ENCODE data around the gene PTPRK.
"Not testable (repeated sequence)": the region's sequence is repeated elsewhere in the genome, so short reads cannot be mapped to it uniquely, and the experiment has no call there.

The PTPRK gene

DNA sequence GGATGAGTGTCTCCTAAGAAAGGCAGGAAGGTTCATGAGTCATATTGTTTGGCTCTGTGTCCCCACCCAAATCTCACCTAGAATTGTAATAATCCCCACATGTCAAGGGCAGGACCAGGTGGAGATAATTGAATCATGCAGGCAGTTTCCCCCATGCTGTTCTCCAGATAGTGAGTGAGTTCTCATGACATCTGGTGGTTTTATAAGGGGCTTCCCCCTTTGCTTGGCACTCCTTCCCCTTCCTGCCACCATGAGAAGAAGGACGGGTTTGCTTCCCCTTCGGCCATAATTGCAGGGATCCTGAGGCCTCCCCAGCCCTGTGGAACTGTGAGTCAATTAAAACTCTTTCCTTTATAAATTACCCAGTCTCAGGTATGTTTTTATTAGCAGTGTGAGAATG lies 542.2 kb downstream of the PTPRK start:
- not testable (repeated sequence) for DNase-seq

DNA sequence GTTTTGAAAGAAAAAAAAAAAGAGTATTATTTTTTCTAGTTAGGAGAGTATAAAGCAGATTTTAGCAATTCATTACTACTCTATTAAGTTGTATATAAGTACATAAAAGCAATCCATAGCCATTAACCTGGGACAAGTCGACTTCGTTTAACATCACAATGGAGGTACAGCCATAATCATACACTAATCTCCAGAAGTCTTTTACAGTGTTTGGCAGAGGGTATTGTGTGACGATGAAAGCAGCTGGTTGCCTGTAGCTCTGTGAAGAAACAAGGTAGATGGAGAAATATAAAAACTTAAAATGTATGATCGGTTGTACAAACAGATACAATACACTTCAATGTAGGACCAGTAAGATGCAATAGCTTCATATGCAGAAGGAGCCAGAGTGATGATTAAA lies 543.6 kb downstream of the PTPRK start:
- DNase-seq: no peak

GRCh38 chr6:127976111-127976510 lies 544.3 kb downstream of the PTPRK start:
- DNase-seq: no peak

GRCh38 chr6:127972815-127973214 lies 547.6 kb downstream of the PTPRK start:
- no peak for DNase-seq

DNA sequence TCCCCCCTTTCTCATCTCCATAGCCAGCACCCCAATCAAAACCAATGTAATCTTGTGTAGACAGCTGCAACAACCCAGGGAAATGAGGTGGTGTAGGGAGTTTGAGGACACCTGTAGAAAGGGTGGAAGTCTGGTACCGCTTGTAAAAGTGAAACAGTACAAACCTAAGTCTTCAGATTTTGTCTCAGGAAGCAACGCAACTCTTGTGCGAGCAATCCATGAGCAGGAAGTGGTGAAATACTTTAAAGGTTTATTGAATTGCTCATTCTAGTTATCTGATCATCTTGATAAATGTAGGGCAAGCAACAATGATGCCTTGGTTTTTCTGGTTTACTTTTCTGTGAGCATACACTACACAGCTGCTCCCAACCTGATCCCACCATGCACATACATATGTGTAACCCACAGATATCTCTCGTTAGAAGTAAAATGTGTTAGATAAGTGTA lies 548.4 kb downstream of the PTPRK start:
- no peak for DNase-seq

GRCh38 chr6:127971386-127971785 lies 549.0 kb downstream of the PTPRK start:
- DNase-seq: no peak

DNA sequence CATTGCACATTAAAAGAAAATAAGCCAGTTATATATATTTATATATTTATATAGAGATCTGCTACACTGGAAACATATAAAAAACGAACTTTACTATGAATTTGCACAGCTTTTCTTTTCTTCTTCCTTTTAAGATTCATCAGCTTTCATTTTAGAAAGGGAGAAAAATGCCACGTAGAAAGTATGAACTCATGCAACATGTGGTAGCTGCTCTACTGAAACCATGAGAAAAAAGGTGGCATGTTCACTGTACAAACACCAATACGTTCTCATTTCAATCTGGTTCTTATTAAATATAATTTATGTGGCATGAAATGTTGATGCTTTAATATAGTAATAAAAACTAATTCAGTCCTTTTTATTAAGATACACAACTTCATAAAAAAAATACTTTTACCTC lies 550.7 kb downstream of the PTPRK start:
- no peak for DNase-seq

DNA sequence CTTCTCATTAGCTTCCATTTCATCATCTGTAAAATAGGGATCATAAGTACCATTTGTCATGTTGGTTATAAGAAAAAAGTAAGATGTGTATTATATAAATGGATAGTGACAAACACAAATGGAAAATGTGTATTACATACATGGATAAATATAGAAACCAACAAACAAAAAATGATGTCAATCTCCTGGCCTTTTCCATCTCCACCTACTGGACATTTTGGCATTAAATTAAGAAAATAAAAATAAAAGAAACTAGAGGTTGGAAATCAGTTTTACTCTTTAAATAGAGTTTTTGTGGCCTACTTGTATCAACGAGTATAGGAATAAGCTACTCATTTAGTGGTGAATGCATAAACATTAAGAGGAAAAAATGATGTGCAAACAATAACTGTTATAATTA lies 552.0 kb downstream of the PTPRK start:
- no peak for DNase-seq

DNA sequence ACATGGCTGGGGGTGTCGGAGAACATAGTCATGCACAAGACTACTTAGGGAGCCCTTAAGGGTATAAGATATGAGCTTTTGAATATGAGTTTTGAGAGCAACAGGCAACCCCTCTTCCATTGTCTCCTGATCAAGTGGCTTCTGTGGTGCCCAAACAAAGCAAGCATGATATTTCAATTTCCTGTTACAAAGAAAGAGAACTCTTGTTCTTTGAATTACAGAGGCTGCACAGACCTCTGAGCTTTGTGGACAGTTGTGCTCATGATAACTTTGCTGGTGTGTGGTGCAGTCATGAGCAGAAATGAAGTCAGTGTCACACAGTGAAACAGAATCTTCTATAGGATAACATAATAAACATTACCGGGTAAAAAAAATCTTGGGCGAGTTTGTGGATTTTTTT lies 552.7 kb downstream of the PTPRK start:
- DNase-seq: no peak

- DNase-seq: no peak
Observed at GRCh38 chr6:127966616-127967015, 553.8 kb downstream of the PTPRK start.

DNA sequence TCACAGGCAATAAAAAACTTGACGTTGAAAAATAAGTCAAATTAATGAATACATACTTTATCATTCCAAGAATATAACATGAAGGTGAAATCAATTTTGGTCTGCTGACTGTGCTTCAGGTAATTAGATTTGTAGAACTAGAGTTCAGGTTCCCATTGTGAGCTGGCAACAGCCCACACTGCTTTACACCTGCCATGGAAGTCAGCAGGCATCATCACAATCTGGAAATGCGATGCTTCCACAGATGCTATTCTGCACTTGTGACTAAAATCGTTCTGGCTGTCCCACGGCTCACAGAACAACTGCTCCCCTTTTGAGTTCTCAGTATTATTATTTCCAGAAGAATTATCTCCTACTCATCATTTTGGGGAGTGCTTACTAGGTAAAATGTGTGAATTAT lies 556.9 kb downstream of the PTPRK start:
- DNase-seq: no peak

DNA sequence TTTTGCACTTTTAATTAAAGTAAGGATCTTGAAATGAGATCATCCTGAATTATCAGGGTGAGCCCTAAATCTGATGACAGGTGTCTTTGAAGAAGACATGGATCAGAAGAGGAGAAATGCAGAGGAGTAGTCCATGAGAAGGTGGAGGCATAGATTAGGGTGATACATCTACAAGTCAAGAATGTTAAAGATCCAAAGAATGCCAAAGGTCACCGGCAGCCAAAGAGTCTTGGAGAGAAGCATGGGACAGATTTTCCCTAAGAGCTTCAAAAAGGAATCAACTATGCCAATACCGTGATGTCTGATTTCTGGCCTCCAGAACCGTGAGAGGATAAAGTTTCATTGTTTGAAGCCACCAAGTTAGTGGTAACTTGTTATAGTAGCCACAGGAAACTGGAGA lies 560.5 kb downstream of the PTPRK start:
- DNase-seq: no peak

GRCh38 chr6:127956956-127957355 lies 563.4 kb downstream of the PTPRK start:
- DNase-seq: no peak

GRCh38 chr6:127956260-127956888 lies 564.0 kb downstream of the PTPRK start:
- DNase-seq: no peak

DNA sequence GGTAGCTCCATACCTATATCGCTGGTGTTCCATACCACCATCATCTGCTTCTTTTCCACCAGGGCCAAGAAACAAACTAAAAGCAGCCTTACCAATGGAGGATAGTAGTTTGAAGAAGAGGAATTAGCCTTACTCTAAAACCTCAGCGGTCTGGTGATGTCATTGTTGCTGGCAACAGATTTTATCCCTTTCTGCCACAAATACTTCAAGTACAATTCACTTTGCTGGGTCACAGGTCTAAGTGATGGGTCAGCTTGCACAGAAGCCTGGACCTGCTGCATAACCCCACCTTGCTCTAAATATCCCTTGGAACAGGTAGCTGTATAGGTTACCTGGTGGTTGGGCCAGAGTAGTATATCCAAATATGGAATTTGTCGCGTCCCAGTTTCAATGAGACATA lies 566.3 kb downstream of the PTPRK start:
- DNase-seq: no peak

DNA sequence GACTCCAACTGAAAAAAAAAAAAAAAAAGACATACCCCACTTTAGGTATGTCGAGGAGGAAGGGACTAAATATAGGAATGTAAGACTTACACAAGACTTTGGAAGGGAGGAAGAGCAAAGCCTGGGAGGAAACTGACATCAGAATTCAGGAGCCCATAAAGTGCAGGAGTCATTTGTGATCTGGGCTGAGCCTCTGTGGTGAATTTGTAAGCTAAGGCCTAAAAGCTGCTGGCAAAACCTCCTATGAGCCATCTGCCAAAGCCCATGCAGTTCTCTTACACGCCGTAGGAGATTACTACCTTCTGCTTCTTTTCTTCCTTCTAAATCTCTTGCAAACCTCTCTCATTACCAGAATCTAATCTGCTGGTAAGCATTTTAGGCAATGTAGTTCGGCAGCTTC lies 567.6 kb downstream of the PTPRK start:
- DNase-seq: no peak

GRCh38 chr6:127952176-127952575 lies 568.2 kb downstream of the PTPRK start:
- no peak for DNase-seq

DNA sequence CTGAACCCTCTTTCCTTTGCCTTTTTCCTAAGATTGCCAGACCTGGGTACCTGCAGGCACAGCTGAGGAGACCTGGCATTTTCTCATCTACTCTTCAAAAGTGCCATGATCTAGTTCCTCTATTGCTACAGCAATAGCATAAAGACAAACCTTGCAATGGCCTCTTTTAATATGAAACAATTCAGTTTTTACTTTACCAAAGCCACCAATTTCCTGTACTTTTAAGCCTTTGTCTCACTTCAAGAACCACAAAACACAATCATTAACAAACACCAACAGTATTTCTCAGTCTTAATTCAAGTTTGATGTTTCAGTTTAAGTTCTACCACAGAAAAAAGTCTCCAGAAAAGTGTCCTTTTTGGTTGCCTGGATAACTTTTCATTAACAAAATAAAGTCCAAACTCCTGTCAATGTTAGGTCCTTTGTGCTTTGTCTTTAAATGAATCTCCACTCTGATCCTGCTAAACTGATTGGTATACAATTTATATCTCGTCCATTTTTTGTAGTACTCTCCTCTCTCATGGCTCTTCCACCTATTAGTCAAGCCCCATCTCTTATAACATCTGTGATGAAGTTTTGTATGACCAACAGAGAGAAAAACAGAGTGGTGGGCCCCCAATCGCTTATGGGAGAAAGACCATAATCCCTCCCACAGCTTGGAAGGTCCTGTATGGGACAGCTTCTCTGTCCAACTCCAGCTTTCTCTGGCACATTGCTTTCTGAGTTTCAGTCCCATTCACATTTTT lies 569.1 kb downstream of the PTPRK start:
- DNase-seq: no peak

- DNase-seq: no peak
Observed at GRCh38 chr6:127950566-127951145, 569.7 kb downstream of the PTPRK start.

GRCh38 chr6:127949251-127949650 lies 571.1 kb downstream of the PTPRK start:
- DNase-seq: no peak

DNA sequence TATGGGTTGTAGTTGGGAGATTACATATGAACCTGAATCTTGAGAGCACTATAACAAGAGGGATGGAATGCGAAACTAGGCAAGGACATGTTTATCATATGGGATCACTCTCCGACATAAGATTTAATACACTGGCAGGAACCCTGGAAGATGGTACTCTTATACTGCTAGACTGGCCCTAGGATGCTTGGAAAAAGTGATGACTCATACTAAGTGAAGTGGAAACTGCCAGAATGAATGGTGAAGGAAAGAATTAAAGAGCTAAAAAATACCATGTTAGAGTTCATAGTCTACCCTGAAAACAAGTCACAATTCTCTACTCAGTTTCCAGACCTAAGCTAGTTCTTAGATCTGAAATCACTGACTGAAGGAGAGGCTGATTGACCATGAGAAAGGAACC lies 574.0 kb downstream of the PTPRK start:
- no peak for DNase-seq

DNA sequence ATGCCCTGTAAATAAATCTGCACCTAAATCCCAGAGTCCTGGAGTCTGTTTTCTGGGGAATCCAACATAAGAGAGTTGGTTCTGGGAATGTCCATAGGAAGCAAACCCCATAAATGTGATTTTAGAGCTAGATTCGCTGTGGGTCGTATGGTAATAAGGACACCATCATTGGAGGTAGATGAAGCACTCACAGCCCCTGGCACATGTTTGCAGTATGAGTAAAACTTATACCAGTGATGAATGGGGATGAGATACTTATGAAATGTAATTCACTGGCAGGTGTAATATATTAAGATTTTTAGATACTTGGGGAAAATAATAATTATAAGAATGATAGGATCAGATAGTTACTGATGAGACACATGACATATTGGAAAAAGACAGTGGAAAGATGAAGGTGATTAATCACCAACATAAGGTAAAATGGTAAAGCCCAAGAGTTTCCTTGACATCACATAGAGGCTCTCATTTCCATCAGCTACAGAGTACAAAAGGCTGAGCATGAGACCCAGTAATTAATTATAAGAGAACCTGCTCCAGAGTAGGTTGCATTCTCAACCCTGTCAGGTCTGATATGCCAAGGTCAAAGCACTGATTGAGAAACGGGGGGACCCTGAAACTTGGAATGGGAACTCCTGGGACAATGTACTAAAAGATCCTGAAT lies 574.8 kb downstream of the PTPRK start:
- no peak for DNase-seq

- no peak for DNase-seq
Observed at GRCh38 chr6:127941228-127941627, 579.2 kb downstream of the PTPRK start.
